Stimulated activated CD4-positive, alpha-beta T cell treated with anti-CD3 and anti-CD28 coated beads, Interleukin-2, amount 100 ng/mL, for 4 hours (primary cell): ENCODE results near the gene CDH16.
A peak's percentile ranks its signal among the peaks of the same experiment; 100 is the strongest.

Experiments
- DNase-seq: peaks from one replicate; pipeline ENCODE4 v3.0.0-alpha.2; 2020; ENCODE audit warnings: low read depth

Gene CDH16

DNA sequence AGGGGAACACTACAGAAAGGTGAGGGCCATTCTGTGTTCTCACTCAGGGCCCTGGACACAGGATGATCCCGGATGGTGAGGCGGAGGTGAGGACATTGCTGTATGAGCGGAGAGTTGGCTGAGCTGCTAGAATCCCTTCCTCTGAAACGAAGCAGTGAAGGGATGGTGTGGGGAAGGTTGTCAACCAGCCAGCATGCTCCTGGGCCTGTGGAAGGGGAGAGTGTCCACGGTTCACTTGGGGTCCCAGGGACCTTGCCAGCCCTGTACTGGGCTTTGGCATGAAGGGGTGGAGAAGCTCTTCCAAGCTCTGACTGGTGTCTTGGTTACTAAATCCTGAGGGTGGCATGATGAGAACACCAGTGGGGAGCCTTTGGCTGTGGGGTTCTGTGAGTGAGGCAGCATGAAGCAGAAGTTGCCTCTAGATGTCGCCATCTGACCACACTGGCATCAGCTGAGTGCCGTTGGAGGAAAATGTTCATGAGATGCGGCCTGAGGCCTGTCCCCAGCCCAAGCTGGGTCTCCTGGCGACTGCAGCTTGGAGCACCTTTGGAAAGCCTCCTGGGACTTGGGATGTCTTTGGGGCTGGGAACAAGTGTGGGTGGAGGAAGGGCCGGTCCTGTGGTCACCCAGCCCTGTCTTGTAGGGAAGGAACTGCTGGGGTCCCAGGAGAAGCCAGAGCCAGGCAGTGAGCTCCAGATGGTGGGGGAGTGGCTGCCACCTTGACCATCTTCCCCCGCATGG, 23.6 kb downstream of the CDH16 start:
- DNase-seq: peak; percentile 54

DNA sequence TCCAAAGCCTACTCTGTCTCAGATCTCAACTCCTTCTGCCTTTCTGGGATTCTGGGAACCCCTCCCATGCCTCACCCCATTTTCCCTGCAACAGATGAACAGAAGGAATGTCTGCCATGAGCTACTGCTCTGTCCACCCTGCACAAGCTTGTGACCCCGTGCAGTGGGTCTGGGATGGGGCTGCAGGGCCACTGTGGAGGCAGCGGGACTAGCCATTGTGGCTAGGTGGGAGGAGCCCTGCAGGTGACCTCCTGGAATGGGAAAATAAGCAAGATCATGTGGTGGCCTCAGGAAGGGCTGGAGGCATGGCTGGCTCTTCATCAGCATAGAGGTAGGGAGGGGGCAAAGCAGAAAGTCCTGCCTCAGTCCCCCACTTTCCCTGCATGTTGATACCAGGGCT, 24.6 kb downstream of the CDH16 start:
- DNase-seq: no peak

GRCh38 chr16:66891797-66892196, 26.9 kb downstream of the CDH16 start:
- no peak for DNase-seq

- DNase-seq: no peak
These were observed 27.3 kb downstream of the CDH16 start for GRCh38 chr16:66891360-66891759.

- no peak for DNase-seq
These were observed 27.9 kb downstream of the CDH16 start for GRCh38 chr16:66890799-66891198.

- DNase-seq: no peak
These were observed 29.1 kb downstream of the CDH16 start for GRCh38 chr16:66889622-66890021.

DNA sequence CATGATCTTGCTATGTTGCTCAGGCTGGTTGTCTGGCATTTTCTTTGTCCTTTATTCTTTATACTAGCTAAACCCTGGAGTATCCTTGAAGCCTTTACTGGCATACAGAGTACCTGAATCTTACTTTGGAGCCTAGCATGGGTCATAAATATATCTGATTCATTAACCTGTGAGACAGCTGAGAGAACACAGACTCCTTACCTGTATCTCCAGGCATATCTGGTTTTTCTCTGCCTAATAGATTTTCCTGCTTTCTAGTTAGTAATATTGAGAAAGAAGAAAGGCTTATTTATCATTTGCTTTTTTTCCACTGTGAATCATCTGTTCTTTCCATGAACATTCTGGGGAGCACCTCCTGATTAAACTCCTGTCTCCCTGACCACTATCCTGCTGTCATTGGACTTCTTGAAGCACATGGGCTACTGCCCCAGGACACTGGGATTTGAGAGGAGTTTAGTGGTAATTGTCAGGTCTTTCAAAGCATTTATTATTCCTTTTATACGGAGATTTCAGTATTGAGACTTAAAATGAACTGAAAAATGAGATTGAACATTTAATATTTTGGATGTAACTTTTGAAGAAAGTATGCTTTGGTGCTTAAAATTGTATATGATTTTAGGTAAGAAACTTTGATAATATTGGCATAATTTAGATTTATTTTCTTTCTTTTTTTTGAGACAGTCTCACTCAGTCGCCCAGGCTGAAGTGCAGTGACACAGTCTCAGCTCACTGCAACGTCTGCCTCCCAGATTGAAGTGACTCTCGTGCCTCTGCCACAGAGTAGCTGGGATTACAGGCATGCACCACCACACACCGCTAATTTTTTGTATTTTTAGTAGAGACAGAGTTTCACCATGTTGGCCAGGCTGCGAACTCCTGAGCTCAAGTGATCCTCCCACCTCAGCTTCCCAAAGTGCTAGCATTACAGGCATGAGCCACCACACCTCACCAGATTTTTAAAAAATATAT, 29.8 kb downstream of the CDH16 start:
- no peak for DNase-seq

- DNase-seq: no peak
These were observed 31.8 kb downstream of the CDH16 start for GRCh38 chr16:66886914-66887313.

DNA sequence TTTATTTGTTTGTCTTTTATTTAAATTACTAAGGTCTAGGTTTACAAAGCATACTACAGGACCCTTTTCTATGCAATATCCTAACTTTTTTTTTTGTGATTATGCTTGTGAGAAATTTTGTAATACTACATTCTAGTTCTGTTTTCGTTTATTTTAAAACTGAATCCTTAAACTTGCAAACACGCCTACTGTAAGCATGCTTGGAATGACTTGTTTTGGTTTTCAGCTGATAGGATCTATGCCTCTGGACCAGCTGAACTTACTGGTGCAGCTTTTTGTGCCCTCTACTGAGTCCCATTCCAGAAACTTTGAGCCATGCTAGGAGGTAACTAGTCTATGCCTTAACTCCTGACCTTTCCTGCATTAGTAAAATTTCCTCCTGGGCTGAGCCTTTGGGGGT, 32.4 kb downstream of the CDH16 start:
- no peak for DNase-seq

DNA sequence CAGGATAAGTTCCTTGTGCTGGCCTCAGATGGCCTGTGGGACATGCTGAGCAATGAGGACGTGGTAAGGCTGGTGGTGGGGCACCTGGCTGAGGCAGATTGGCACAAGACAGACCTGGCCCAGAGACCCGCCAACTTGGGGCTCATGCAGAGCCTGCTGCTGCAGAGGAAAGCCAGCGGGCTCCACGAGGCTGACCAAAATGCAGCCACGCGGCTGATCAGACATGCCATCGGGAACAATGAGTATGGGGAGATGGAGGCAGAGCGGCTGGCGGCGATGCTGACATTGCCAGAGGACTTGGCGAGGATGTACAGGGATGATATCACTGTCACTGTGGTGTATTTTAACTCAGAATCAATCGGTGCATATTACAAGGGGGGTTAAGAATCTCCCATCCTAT, 33.2 kb downstream of the CDH16 start:
- no peak for DNase-seq

DNA sequence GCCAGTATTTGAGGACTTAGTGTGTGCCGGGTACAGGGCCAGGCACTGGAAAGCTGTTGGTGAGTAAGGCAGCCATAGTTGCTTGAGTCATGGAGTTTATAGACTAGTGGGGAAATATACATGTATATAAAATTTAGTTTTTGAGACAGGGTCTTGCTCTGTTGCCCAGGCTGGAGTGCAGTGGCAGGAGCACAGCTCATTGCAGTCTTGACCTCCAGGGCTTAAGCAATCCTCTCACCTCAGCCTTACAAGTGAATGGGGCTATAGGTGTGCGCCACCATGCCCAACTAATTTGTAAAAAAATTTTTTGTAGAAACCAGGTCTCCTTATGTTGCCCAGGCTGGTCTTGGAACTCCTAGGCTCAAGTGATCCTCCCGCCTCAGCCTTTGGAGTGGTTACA, 36.0 kb downstream of the CDH16 start:
- no peak for DNase-seq

DNA sequence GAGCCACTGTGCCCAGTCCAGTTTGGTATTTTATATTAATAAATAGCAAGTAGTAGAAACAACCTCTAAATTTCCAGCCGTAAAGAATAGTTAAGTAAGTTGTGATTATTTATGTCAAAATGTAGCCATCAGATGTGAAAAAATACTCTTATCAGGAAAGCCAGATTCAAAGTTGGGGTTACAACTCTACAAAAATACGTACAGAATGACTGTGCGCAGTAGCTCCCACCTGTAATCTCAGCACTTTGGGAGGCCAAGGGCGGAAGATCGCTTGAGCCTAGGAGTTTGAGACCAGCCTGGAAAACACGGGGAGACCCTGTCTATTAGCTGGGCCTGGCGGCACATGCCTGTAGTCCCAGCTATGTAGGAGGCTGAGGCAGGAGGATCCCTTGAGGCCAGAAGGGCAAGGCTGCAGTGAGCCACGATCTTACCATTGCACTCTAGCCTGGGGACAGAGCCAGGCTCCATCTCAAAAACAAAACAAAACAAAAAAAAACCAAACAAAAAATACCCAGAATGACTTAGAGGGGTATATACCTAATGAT, 36.6 kb downstream of the CDH16 start:
- DNase-seq: no peak

GRCh38 chr16:66881560-66881959, 37.1 kb downstream of the CDH16 start:
- DNase-seq: no peak

DNA sequence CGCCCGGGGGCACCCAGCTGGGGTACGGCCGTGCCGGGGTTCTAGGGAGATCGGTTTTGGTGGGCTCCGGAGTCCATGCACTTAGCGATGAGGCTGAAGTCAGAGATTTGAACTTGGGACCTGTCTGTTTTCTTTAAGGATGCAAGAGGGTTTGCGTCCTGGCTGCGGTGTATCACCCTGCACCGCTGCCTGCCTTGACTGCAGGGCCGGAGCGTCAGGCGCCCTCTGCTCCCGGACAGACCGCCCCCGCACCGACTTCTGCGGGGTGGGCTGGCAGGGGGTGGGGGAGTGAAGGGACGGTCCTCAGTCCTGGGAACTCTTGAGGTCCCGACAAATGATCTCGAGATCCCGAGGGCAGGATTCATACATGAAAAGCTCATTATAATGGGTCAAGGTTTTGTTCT, 37.7 kb downstream of the CDH16 start:
- no peak for DNase-seq

GRCh38 chr16:66880288-66881013, 38.2 kb downstream of the CDH16 start, which contains the start of gene PDP2:
Gene PDP2, plus strand, starts transcription at chr16:66880515. Its CDS starts 3,770 bp downstream, at chr16:66884285.
- DNase-seq: peak; percentile 80

GRCh38 chr16:66878067-66878466, 40.6 kb downstream of the CDH16 start:
- peak; percentile 16 for DNase-seq

DNA sequence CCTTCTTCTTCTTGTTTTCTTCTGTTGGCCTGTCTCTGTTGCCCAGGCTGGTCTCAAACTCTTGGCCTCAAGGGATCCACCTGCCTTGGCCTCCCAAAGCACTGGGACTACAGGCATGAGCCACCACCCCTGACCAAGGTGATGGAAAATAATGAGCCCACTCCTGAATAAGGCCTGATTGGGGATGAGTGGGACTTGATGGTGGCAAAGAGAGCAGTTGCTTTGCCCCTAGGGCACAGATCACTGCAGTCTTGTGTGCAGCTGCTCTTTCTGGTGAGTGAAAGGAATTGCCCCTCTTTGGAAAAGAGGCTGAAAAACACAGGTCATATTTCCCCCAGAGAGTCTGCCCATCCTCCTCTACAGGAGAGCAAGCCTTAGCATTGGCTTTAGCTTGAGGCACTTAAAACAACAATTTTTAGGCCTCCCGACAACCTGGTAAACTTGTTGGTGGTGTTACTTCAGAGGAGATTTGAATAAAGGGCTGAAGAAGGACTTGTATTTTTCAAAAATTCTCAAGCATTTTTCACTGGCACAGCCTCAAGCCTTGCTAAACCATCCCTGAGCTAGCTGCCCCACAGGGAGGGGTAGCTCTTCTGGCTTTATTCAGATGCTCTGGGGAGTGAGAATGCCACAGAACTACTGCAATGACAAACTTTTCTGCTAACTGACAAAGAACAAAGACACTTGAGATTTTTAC, 44.5 kb downstream of the CDH16 start:
- no peak for DNase-seq

DNA sequence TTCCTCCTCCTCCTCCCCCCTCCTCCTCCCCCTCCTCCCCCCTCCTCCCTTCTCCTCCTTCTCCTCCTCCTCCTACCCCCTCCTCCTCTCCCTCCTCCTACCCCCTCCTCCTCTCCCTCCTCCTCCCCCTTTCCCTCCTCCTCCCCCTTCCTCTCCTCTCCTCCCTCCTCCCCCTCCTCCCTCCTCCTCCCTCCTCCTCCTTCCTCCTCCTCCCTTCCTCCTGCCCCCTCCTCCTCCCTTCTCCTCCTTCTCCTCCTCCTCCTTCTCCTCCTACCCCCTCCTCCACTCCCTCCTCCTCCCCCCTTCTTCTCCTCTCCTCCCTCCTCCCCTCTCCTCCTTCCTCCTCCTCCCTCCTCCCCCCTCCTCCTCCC, 45.0 kb downstream of the CDH16 start:
- no peak for DNase-seq

DNA sequence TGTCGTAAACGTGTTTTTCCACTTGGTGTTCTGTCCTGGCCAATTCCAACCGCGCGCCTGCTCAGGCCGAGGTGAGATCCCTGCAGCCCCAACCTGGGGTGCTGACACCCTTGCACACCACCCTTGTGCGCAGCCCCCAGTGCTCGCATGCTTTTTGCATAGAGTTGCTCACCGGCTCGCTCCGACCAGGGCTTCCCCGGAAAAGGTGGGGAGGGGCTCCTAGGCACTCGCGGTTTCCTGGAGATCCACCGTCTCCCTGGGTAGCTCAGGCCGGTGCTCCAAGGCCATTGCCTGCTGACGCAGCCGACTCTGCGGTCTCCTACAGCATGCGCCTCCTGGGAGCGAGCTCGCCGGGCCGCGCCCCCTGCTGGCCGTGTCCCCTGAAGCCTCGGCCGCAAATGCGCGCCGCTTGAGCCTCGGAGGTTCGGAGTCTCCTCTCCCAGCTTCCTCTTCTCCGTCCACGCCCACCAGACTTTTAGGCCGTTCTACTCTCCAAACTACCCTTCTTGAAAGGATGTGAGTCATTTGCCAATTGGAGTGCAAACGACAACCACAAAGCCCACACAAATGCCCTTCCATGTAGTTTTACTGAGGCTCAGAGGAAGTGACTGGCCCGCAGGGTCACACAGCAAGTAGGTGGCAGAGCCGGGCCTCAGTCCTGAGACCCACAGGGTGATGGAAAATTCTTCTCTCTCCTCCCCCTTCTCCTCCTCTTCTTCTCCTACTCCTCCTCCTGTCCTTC, 45.6 kb downstream of the CDH16 start:
- DNase-seq: peak; percentile 76

- no peak for DNase-seq
These were observed 46.1 kb downstream of the CDH16 start for GRCh38 chr16:66872559-66872942.

- DNase-seq: no peak
These were observed 46.8 kb downstream of the CDH16 start for GRCh38 chr16:66871840-66872239.
